ENCODE results near the gene BEND2.

Gene BEND2

DNA sequence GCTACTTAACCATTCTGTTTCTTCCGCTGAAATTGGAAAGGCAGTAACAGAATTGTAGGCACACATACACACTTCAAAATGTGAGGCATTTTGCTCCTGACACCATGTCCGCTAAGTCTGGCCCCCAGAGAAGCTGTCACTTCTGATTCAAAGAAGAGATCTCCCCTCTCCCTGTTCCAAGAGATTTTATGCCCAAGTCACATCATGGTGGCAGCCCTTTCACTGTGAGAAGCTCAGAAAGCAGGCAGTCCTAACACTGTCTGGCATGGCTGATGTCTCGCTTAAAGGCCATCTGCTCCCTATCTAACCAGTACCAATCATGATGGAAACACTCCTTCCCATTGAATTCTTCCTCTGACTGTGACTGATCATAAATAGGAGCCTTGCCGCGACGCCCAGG is 83.9 kb downstream of the BEND2 start:
- no peak for DNase-seq (ENCODE audit: low read depth)

- no peak for DNase-seq (ENCODE audit: low read depth)
These were observed 87.1 kb downstream of the BEND2 start for GRCh38 chrX:18133605-18134004.

GRCh38 chrX:18129690-18130089 is 91.0 kb downstream of the BEND2 start:
- DNase-seq (ENCODE audit: low read depth): no peak

- no peak for DNase-seq (ENCODE audit: low read depth)
These were observed 93.7 kb downstream of the BEND2 start for GRCh38 chrX:18126971-18127370.

- DNase-seq (ENCODE audit: low read depth): no peak
These were observed 100.8 kb downstream of the BEND2 start for GRCh38 chrX:18119856-18120255.
